Upper lobe of left lung (tissue), 4 donors: Measurements from ENCODE around the gene CBL.

Experiments
- CTCF ChIP-seq, 6 experiments: fragments of 450-650 bp in 4 of 6; fragments of 200-600 bp in 2 of 6; sonication (generic) in 2 of 6; IDR thresholded peaks; one replicate each; pipeline ENCODE4 v1.5.1; 2016 to 2019; ENCODE audit warnings: antibody characterized with exemption in 6 of 6
- POLR2A ChIP-seq, 4 donors: fragments of 450-650 bp; IDR thresholded peaks; one replicate each; pipeline ENCODE4 v1.5.1; 2016 to 2017; ENCODE audit warnings: antibody characterized with exemption in 4 of 4, mild to moderate bottlenecking in 2 of 4
- POLR2AphosphoS5 ChIP-seq, 2 donors: sonication (generic); formaldehyde crosslinking; IDR thresholded peaks; one replicate each; pipeline ENCODE4 v1.5.1; 2017; ENCODE audit warnings: antibody characterized with exemption in 2 of 2

DNA sequence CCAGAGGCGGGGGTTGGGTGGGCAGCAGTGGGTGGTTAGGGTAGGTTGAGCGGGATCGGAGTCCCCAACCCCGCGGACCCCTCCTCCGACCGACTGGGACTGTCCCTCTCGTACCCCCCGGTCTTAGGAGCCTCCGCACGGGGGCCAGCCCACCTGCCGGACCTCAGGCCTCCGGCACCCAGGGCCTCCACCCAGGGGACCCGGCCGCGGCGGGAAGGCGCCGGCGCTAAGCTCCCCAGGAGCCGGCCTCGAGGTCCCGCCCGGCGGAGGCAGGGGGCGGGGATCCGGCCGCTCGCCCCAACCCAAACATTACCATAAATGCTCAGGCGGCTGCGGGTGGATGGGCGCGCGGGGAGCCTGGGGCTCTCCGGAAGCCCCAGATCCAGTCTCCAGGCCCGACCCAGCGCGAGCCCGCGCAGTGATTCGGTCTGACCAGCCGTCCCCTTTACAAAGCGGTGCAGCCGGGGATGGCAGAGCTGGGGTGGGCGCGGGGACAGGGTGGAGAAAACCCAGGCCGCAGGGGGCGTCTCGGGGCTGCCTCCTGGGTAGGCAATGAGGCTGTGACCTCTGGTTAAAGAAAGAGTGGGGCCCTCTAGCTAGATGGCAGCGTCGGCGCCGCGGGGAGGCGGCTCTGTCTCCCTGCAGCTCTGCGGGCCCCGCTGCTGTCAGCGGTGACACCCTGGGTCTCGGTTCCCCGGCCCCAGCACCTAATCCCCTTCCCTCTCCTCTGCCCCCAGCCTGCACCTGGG lies 114.8 kb downstream of the CBL start:
- no peak for TF ChIP-seq CTCF (IDR thresholded peaks at IDR 0.05)
- peak in 1 of 2 donors; percentile 40 for TF ChIP-seq POLR2AphosphoS5 (IDR thresholded peaks at IDR 0.05)
- peak in 2 of 4 donors; percentile 30 to 56 for TF ChIP-seq POLR2A (IDR thresholded peaks at IDR 0.05)
